ENCODE data around the gene GTF2E1.

DNA sequence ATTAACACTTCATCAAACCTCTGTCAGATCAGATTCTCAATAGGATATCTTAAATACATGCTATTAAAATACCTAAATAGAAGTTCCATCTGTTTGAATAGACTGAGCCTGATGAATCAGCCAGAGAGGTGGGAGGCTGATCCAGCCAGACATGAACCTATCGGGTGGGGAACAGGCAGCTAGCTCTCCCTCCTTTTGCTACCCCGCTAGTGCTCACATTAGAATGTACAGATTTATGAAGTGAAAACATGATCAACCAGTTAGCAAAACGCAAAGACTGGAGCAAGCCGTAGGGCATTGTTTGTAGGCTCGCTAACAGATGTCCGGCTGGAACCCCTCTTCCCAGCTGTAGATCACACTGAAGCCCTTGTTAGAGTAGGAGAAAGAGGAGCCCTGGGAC is 54.4 kb downstream of the GTF2E1 start:
- TF ChIP-seq CTCF (IDR thresholded peaks at IDR 0.05 in 2 of 3, conservative IDR thresholded peaks at IDR 0.05 in 1 of 3; ENCODE audit: control insufficient read depth in 2 of 3, extremely low read depth in 1 of 3, insufficient read depth in 1 of 3, low read depth in 3 of 3, low read length in 3 of 3) (no peak), POLR2A (IDR thresholded peaks at IDR 0.05; ENCODE audit: low read depth, low read length) (no peak), RCOR1 (conservative IDR thresholded peaks at IDR 0.05; ENCODE audit: low read depth, low read length) (no peak), SUPT20H (IDR thresholded peaks at IDR 0.05; ENCODE audit: borderline replicate concordance, control insufficient read depth, low read depth, low read length) (no peak), ATF2 (IDR thresholded peaks at IDR 0.05; ENCODE audit: low read length) (no peak)
